OCI-LY7 (cell line): ENCODE data around the gene TINAGL1.

Experiments
- CTCF ChIP-seq: fragments of 200-600 bp; sonication (generic); conservative IDR thresholded peaks from 2 replicates; pipeline ENCODE4 v1.5.1; 2014; ENCODE audit warnings: mild to moderate bottlenecking, antibody characterized with exemption, low read length, moderate library complexity, mixed read lengths
- EZH2phosphoT487 ChIP-seq: fragments of 200-600 bp; sonication (generic); IDR thresholded peaks from 2 replicates; pipeline ENCODE4 v1.6.1; 2018; ENCODE audit warnings: low read depth, borderline replicate concordance, mild to moderate bottlenecking, mixed run types, antibody characterized with exemption, low read length, moderate library complexity, mixed read lengths

GRCh38 chr1:31602081-31602480 lies 25.8 kb downstream of the TINAGL1 start:
- TF ChIP-seq CTCF: no peak
- no peak for TF ChIP-seq EZH2phosphoT487
